Fibroblast of pulmonary artery (primary cell): ENCODE measurements around the gene MSRB3.

Source experiments
- DNase-seq: peaks from one replicate; pipeline ENCODE4 v3.0.0-alpha.2; 2010; ENCODE audit warnings: low read depth
- H3K4me3 ChIP-seq: replicated peaks from 2 replicates; pipeline ENCODE4 v1.5.1; 2011; ENCODE audit warnings: low read depth, mild to moderate bottlenecking, control low read depth, low read length, moderate library complexity
- TF ChIP-seq, protein P1 (sequence below): IDR thresholded peaks from 2 replicates; pipeline ENCODE4 v1.5.1; 2011; ENCODE audit warnings: mild to moderate bottlenecking, control low read depth, low read length, inconsistent platforms; ENCODE audit errors: missing control alignments

The MSRB3 gene

GRCh38 chr12:65343801-65344200 lies 65.3 kb downstream of the MSRB3 start:
- TF ChIP-seq, protein P1, sequence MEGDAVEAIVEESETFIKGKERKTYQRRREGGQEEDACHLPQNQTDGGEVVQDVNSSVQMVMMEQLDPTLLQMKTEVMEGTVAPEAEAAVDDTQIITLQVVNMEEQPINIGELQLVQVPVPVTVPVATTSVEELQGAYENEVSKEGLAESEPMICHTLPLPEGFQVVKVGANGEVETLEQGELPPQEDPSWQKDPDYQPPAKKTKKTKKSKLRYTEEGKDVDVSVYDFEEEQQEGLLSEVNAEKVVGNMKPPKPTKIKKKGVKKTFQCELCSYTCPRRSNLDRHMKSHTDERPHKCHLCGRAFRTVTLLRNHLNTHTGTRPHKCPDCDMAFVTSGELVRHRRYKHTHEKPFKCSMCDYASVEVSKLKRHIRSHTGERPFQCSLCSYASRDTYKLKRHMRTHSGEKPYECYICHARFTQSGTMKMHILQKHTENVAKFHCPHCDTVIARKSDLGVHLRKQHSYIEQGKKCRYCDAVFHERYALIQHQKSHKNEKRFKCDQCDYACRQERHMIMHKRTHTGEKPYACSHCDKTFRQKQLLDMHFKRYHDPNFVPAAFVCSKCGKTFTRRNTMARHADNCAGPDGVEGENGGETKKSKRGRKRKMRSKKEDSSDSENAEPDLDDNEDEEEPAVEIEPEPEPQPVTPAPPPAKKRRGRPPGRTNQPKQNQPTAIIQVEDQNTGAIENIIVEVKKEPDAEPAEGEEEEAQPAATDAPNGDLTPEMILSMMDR, result no peak
- no peak overlapping the region for H3K4me3 ChIP-seq
- DNase-seq, result no peak

DNA sequence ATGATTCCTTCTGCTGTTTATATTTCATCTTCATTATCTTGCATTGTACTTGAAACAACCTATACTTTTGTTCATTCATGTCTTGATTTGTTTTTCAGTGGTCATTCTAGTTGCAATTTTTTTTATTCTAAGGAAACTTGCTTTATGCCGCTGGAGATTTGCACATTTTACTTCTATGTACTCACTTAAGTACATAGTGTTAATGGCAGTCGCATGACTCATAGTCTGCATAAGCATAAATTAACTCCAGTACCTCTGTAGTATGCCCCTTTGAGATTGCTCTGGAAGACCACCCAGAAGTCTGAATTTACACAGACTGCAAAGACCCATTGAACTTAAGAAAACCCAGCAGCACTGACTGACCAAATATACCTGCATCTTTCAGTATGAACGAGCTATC lies 77.0 kb downstream of the MSRB3 start:
- TF ChIP-seq, protein P1, result no peak
- DNase-seq, result no peak
- H3K4me3 ChIP-seq, result no peak overlapping the region

GRCh38 chr12:65362234-65363031 lies 84.0 kb downstream of the MSRB3 start:
- no peak overlapping the region for H3K4me3 ChIP-seq
- DNase-seq, result peak; percentile 4
- TF ChIP-seq, protein P1, result no peak

- no peak overlapping the region for H3K4me3 ChIP-seq
- TF ChIP-seq, protein P1, result no peak
- peak; percentile 63 for DNase-seq
Measured at GRCh38 chr12:65364046-65364445, 85.6 kb downstream of the MSRB3 start.

- H3K4me3 ChIP-seq, result no peak overlapping the region
- TF ChIP-seq, protein P1, result no peak
- DNase-seq, result no peak
Measured at GRCh38 chr12:65367396-65367795, 88.9 kb downstream of the MSRB3 start.

GRCh38 chr12:65368055-65368454 lies 89.6 kb downstream of the MSRB3 start:
- no peak overlapping the region for H3K4me3 ChIP-seq
- TF ChIP-seq, protein P1, result no peak
- DNase-seq, result no peak

DNA sequence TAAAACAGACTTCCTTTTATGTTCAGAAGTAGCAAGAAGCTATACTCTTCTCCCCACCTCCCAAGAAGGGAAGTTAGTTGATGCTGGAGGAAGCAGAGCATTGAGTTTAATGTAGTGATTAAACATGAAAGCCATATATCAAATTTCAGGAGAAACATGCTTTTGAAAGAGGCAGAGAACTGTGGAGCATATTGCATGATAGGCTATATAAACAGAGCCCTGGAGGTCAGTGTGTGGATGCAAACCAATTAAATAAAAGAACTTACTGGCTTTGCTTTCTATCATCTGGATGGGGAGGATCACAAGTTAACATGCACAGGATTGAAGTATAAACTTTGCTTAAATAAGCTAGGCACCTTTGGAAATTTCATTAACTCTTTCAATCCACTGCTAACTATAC lies 94.1 kb downstream of the MSRB3 start:
- H3K4me3 ChIP-seq, result no peak overlapping the region
- TF ChIP-seq, protein P1, result no peak
- DNase-seq, result no peak
